Activated CD8-positive, alpha-beta memory T cell treated with anti-CD3 and anti-CD28 coated beads, Interleukin-2, amount 50 U/mL, for 48 hours (primary cell): Measurements from ENCODE around the gene TMEM184B.

ENCODE experiments used
- DNase-seq: peaks from one replicate; pipeline ENCODE4 v3.0.0-alpha.2; 2020

The TMEM184B gene

DNA sequence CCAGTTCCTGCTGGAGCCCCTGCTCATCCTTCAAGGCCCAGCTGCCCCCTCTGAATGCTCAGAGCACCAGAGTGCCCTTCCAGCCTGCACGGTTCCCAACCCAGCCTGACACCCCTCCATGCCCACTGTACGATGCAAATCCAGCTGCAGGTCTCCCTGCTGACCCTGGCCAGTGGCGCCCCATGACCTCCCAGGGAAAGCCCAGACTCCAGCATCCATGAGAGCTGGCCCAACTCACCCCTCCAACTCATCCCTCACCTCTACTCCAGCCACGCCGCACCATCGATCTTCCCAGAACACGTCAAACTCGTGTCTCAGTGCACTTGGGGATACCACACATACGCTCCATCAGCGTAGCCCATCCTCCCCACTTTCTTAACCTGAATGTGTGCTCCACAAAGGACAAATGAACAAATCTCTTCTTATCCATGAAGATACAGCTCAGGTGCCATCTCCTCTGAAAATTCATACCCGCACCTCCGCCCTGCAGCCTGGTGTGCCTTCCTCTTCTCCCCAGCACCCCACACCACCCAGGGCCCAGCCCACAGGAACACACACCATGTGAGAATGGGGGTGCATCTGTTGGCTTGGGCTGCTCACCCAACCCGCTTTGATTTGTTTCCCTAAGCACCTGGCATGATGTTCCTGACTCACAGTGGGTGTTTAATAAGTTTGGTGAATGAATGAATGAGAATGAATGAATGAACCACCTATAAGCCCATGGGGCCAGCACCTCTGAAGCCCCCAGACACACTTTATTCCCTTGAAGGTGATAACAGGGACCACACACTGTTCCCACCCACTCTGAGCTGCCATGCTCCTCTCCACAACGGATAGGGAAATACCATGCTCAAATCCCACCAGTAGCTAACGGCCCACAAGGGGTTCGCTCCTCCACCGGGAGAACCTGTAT is 97.3 kb downstream of the TMEM184B start:
- no peak for DNase-seq

DNA sequence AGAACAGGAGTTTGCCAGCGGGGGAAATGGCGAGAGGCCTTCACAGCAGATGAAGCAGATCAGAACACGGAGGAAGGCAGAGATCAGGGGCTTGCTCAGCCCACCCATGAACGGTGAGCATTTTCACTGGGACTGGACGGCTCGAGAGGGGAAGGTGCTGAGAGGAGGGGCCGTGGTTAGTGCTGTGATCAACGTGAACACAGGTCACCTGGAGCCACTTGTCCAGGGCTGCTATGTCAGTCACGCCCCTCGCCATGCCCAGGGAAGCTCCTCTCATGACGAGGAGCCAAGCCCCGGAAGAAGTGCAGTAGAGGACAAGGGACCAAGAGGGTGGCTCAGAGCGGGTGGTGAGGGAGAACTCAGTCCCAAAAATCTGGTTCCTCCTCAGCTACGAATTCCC is 98.2 kb downstream of the TMEM184B start:
- DNase-seq = no peak

DNA sequence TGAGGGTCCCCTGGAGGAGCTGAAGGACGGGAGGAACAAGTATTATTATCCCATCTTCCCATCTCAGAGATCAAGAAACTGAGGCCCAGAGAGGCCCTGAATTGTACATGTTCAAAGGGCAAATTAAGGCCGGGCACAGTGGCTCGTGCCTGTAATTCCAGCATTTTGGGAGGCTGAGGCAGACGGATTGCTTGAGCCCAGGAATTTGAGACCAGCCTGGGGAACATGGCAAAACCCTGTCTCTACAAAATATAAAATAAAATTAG is 99.2 kb downstream of the TMEM184B start:
- no peak for DNase-seq

DNA sequence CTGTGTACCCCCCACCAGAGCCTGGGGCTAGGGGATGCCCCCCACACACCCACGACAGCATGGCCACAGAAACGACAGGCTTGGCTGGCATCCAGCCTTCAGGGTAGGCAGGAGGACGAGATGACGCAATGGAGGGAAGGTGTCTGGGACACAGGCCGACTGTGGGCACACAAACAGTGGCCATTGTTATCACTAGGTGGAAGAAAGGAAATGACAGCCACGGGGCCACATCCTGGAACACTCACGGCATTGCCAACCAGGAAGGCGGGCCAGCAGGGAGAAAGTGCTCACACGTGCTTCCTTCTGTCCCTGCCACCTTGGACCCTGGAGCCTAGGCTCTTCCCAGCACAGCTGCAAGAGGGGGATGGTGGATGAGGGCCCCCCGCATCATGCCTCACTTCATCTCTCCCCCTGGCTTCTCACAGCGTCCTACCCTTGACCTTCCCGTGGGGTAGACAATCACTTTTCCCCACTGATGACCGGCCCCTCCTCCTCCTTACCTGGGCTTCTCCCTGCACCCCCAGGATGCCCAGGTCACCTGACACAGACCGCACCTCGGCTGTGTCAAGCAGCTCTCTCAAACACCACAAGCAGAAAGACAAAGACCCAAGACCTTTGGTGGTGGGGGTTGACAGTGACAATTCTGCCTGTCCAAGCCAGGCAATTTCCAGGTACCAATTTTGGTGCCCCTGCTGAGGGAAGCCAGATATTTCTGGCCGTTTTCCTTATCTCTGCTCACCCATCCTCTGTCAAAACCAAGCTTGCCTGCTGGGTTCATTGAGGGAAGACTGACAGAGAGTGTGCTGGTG is 99.8 kb downstream of the TMEM184B start:
- no peak for DNase-seq

DNA sequence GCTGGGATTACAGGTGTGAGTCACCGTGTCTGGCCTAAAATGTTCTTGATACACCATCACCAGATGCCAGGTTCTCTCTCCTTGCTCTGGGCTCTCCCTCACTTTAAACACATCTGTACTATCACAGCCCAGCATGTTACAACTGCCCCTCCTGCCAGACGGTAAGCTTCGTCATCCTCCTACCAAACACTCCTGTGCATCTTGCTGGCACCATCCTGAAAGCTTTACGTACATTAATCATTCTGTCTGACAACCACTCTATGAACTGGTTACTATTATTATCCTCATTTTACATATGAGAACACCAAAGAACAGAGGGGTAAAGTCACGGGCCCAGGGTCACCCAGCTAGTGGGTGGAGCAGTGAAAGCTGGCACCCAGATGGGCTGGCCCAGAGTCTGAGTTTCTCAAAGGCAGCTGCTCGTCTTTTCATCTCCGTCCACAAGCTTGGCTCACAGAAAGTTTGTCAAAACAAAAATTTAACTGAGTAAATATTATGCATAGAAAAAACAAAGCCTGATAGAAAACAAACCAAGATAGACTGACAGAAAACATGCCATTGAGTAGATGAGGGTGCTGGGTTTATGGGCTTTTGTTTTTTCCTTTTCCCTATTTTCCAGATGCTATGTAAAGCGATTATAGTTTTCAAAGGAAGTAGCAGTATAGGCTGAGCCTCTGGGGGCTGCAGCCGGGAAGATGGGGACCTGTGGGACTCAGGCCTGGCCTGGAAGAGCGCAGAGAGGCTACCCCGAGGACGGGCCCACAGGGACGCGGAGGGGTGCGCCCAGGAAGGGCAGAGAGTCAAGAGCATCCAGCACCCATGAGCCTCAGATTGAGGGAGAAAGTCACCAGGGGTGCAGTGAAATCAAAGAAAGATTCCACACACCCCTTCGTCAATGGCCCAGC is 100.6 kb downstream of the TMEM184B start:
- DNase-seq = no peak

DNA sequence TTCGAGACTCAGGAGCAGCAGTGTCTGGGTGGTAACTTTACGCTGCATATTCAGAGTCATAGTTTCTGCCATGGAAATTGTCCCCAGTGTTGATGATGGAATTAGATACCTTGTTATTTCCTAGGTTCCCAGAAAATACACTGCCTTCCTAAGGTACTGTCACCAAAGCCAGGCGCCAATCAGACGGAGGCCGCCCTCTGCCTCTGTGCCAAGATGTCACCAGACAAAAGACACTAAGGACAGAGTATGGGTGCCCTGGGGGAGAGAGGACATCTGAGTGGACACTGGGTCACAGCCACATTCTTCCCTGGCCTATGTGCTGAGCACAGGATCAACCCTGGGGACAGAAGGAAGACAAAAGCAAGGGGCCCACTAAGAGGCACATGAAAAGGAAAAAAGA is 102.3 kb downstream of the TMEM184B start:
- no peak for DNase-seq
